Activated CD4-positive, alpha-beta memory T cell treated with anti-CD3 and anti-CD28 coated beads for 36 hours (primary cell): ENCODE results near the gene SPECC1L. TPM values are rescaled to one million over a fixed set of nuclear protein-coding genes. Genes with fewer than 3 reads are reported as not detected.

ENCODE experiments used
- CTCF ChIA-PET: fragments of 350-600 bp; sonication (Branson Sonifier 250); formaldehyde crosslinking; loops from one replicate; lab custom pipeline; 2021; ENCODE audit warnings: antibody characterized with exemption, inconsistent platforms; lab: Charles Lee
- POLR2A ChIA-PET: fragments of 350-600 bp; sonication (Branson Sonifier 250); formaldehyde crosslinking; loops from one replicate; lab custom pipeline; 2021; ENCODE audit warnings: antibody characterized with exemption; lab: Charles Lee
- DNase-seq: peaks from one replicate; pipeline ENCODE4 v3.0.0-alpha.2; 2020
- H3K27ac Mint-ChIP-seq: one replicate; pipeline ENCODE4 v1.8.0; 2021; ENCODE audit warnings: mixed read lengths
- H3K27me3 Mint-ChIP-seq: one replicate; pipeline ENCODE4 v1.8.0; 2021; ENCODE audit warnings: mixed read lengths
- H3K36me3 Mint-ChIP-seq: one replicate; pipeline ENCODE4 v1.8.0; 2021; ENCODE audit warnings: mixed read lengths
- H3K4me1 Mint-ChIP-seq: one replicate; pipeline ENCODE4 v1.8.0; 2021; ENCODE audit warnings: low read depth, mixed read lengths
- H3K4me3 Mint-ChIP-seq: one replicate; pipeline ENCODE4 v1.8.0; 2021; ENCODE audit warnings: mild to moderate bottlenecking, mixed read lengths
- H3K9me3 Mint-ChIP-seq: one replicate; pipeline ENCODE4 v1.8.0; 2021; ENCODE audit warnings: mixed read lengths
- intact Hi-C: fragments of 100-400 bp; cut with micrococcal nuclease; formaldehyde crosslinking; loops from one replicate; pipeline ENCODE4 v1.15.1; 2023
- total RNA-seq, 2 experiments: library from RNA; stranded (reverse); gene quantifications; one replicate each; pipeline ENCODE4 v1.2.3, GENCODE V29; 2021

Gene SPECC1L
- total RNA-seq, 2 experiments from 2014 or later: 27.7 to 34.3 TPM

GRCh38 chr22:24358105-24358836 is 87.6 kb downstream of the SPECC1L start:
- intact Hi-C loops: no loop called here
- Mint-ChIP-seq H3K36me3 (peaks cover 18% of the 10 kb centered on the region), H3K9me3 (peaks cover 4% of the 10 kb centered on the region), H3K27me3 (no peaks in the 10 kb centered on the region), H3K27ac (no peak overlapping the region), H3K4me3 (no peak overlapping the region), H3K4me1 (no peaks in the 10 kb centered on the region)
- ChIA-PET POLR2A (no interaction called here), CTCF (no interaction called here)
- no peak for DNase-seq

- H3K4me1 Mint-ChIP-seq: no peaks in the 10 kb centered on the region
- POLR2A ChIA-PET: no interaction called here
- no peak for DNase-seq
- no peaks in the 10 kb centered on the region for H3K9me3 Mint-ChIP-seq
- CTCF ChIA-PET: no interaction called here
- H3K4me3 Mint-ChIP-seq: no peak overlapping the region
- no peaks in the 10 kb centered on the region for H3K27me3 Mint-ChIP-seq
- intact Hi-C loops: no loop called here
- no peak overlapping the region for H3K27ac Mint-ChIP-seq
- H3K36me3 Mint-ChIP-seq: peaks cover 7% of the 10 kb centered on the region
These were observed 89.0 kb downstream of the SPECC1L start for GRCh38 chr22:24359452-24360120.

- intact Hi-C loops: no loop called here
- H3K27me3 Mint-ChIP-seq: no peaks in the 10 kb centered on the region
- no peak overlapping the region for H3K27ac Mint-ChIP-seq
- H3K36me3 Mint-ChIP-seq: peaks cover 17% of the 10 kb centered on the region
- ChIA-PET POLR2A (no interaction called here), CTCF (interaction anchor here (0.6 kb wide), 1 partner anchor 336 kb away, joined by 4 read pairs; no protein-coding TSS in a partner anchor)
- no peaks in the 10 kb centered on the region for H3K9me3 Mint-ChIP-seq
- H3K4me3 Mint-ChIP-seq: no peak overlapping the region
- no peak for DNase-seq
- H3K4me1 Mint-ChIP-seq: no peaks in the 10 kb centered on the region
These were observed 91.5 kb downstream of the SPECC1L start for GRCh38 chr22:24361976-24362646.

- ChIA-PET CTCF (no interaction called here), POLR2A (no interaction called here)
- intact Hi-C loops: no loop called here
- no peaks in the 10 kb centered on the region for H3K27me3 Mint-ChIP-seq
- H3K27ac Mint-ChIP-seq: no peak overlapping the region
- H3K36me3 Mint-ChIP-seq: peaks cover 22% of the 10 kb centered on the region
- H3K4me3 Mint-ChIP-seq: no peak overlapping the region
- no peaks in the 10 kb centered on the region for H3K9me3 Mint-ChIP-seq
- no peak for DNase-seq
- H3K4me1 Mint-ChIP-seq: no peaks in the 10 kb centered on the region
These were observed 92.6 kb downstream of the SPECC1L start for GRCh38 chr22:24363243-24363642.

- Mint-ChIP-seq H3K36me3 (peaks cover 44% of the 10 kb centered on the region), H3K4me1 (no peaks in the 10 kb centered on the region), H3K9me3 (no peaks in the 10 kb centered on the region), H3K4me3 (no peak overlapping the region), H3K27me3 (no peaks in the 10 kb centered on the region), H3K27ac (no peak overlapping the region)
- DNase-seq: no peak
- ChIA-PET CTCF (no interaction called here), POLR2A (no interaction called here)
- intact Hi-C loops: no loop called here
These were observed 96.1 kb downstream of the SPECC1L start for GRCh38 chr22:24366701-24367100.

GRCh38 chr22:24367841-24368240 is 97.2 kb downstream of the SPECC1L start:
- no peaks in the 10 kb centered on the region for H3K9me3 Mint-ChIP-seq
- ChIA-PET CTCF (no interaction called here), POLR2A (no interaction called here)
- no peak overlapping the region for H3K4me3 Mint-ChIP-seq
- H3K27me3 Mint-ChIP-seq: no peaks in the 10 kb centered on the region
- intact Hi-C loops: no loop called here
- no peaks in the 10 kb centered on the region for H3K4me1 Mint-ChIP-seq
- peaks cover 54% of the 10 kb centered on the region for H3K36me3 Mint-ChIP-seq
- H3K27ac Mint-ChIP-seq: no peak overlapping the region
- DNase-seq: no peak

- Mint-ChIP-seq H3K27me3 (no peaks in the 10 kb centered on the region), H3K36me3 (peaks cover 64% of the 10 kb centered on the region), H3K4me1 (no peaks in the 10 kb centered on the region), H3K4me3 (no peak overlapping the region), H3K27ac (no peak overlapping the region), H3K9me3 (peaks cover 3% of the 10 kb centered on the region)
- intact Hi-C loops: no loop called here
- ChIA-PET POLR2A (no interaction called here), CTCF (no interaction called here)
- no peak for DNase-seq
These were observed 99.8 kb downstream of the SPECC1L start for GRCh38 chr22:24370401-24370800.

- Mint-ChIP-seq H3K27me3 (no peaks in the 10 kb centered on the region), H3K4me1 (peaks cover 23% of the 10 kb centered on the region), H3K36me3 (peaks cover 41% of the 10 kb centered on the region), H3K4me3 (no peak overlapping the region), H3K9me3 (peaks cover 3% of the 10 kb centered on the region), H3K27ac (no peak overlapping the region)
- no peak for DNase-seq
- ChIA-PET CTCF (no interaction called here), POLR2A (interaction anchor here (0.6 kb wide), 1 partner anchor 108 kb away, joined by 3 read pairs; no protein-coding TSS in a partner anchor)
- intact Hi-C loops: no loop called here
These were observed 105.4 kb downstream of the SPECC1L start for GRCh38 chr22:24376002-24376401.

- H3K9me3 Mint-ChIP-seq: peaks cover 3% of the 10 kb centered on the region
- no peaks in the 10 kb centered on the region for H3K27me3 Mint-ChIP-seq
- CTCF ChIA-PET: no interaction called here
- no peak overlapping the region for H3K4me3 Mint-ChIP-seq
- POLR2A ChIA-PET: interaction anchor here (1.5 kb wide), 1 partner anchor 8 kb away, joined by 3 read pairs; no protein-coding TSS in a partner anchor
- no peak for DNase-seq
- H3K36me3 Mint-ChIP-seq: peaks cover 37% of the 10 kb centered on the region
- intact Hi-C loops: no loop called here
- H3K27ac Mint-ChIP-seq: no peak overlapping the region
- peaks cover 23% of the 10 kb centered on the region for H3K4me1 Mint-ChIP-seq
These were observed 106.0 kb downstream of the SPECC1L start for GRCh38 chr22:24376586-24376985.

GRCh38 chr22:24379536-24379935 is 108.9 kb downstream of the SPECC1L start:
- H3K27ac Mint-ChIP-seq: no peak overlapping the region
- H3K36me3 Mint-ChIP-seq: peaks cover 21% of the 10 kb centered on the region
- intact Hi-C loops: no loop called here
- ChIA-PET CTCF (no interaction called here), POLR2A (no interaction called here)
- H3K4me1 Mint-ChIP-seq: peaks cover 23% of the 10 kb centered on the region
- no peak for DNase-seq
- no peaks in the 10 kb centered on the region for H3K27me3 Mint-ChIP-seq
- no peak overlapping the region for H3K4me3 Mint-ChIP-seq
- H3K9me3 Mint-ChIP-seq: peaks cover 3% of the 10 kb centered on the region

GRCh38 chr22:24380220-24380904 is 109.7 kb downstream of the SPECC1L start:
- Mint-ChIP-seq H3K27me3 (no peaks in the 10 kb centered on the region), H3K36me3 (peaks cover 15% of the 10 kb centered on the region)
- POLR2A ChIA-PET: no interaction called here

GRCh38 chr22:24380905-24381230 is 110.2 kb downstream of the SPECC1L start:
- POLR2A ChIA-PET: no interaction called here

More at GRCh38 chr22:24380220-24380904, 109.7 kb downstream of the SPECC1L start:
- H3K4me1 Mint-ChIP-seq: peaks cover 23% of the 10 kb centered on the region
- no peaks in the 10 kb centered on the region for H3K9me3 Mint-ChIP-seq
- CTCF ChIA-PET: no interaction called here
- no peak overlapping the region for H3K4me3 Mint-ChIP-seq
- H3K27ac Mint-ChIP-seq: no peak overlapping the region
- intact Hi-C loops: no loop called here
- DNase-seq: no peak

More at GRCh38 chr22:24380905-24381230, 110.2 kb downstream of the SPECC1L start:
- intact Hi-C loops: no loop called here
- Mint-ChIP-seq H3K4me1 (peaks cover 23% of the 10 kb centered on the region), H3K36me3 (peaks cover 15% of the 10 kb centered on the region), H3K27me3 (no peaks in the 10 kb centered on the region), H3K4me3 (no peak overlapping the region), H3K9me3 (no peaks in the 10 kb centered on the region), H3K27ac (no peak overlapping the region)
- CTCF ChIA-PET: no interaction called here
- DNase-seq: no peak
